ENCODE measurements around the gene MBD1. TPM values are rescaled to one million over a fixed set of nuclear protein-coding genes. Genes with fewer than 3 reads are reported as not detected.

MBD1 gene
- total and polyA plus RNA-seq, 2 of the 13 experiments (the other 11 are each of a cell fraction or from before 2014, with no cell fraction given), result 25.5 to 28.6 TPM

GRCh38 chr18:50266248-50266704 lies 15.0 kb downstream of the MBD1 start, which contains the start of gene CFAP53 (continued):
- TF ChIP-seq ZHX2 (IDR thresholded peaks at IDR 0.05; ENCODE audit: low read depth) (no peak), ZHX2 (CRISPR knock-in tag; IDR thresholded peaks at IDR 0.05; ENCODE audit: borderline replicate concordance) (no peak), ZNF460 (CRISPR knock-in tag; IDR thresholded peaks at IDR 0.05; ENCODE audit: borderline replicate concordance) (no peak), ZNF530 (CRISPR knock-in tag; IDR thresholded peaks at IDR 0.05; ENCODE audit: low read depth) (no peak), ZNF282 (IDR thresholded peaks at IDR 0.05; ENCODE audit: partially characterized antibody) (no peak), RBM22 (optimal IDR thresholded peaks at IDR 0.05; ENCODE audit: low read length) (peak; percentile 100), ZNF468 (CRISPR knock-in tag; IDR thresholded peaks at IDR 0.05) (no peak), NR2F1 (CRISPR knock-in tag; IDR thresholded peaks at IDR 0.05) (no peak), TEF (CRISPR knock-in tag; IDR thresholded peaks at IDR 0.05) (no peak), ERF (CRISPR knock-in tag; IDR thresholded peaks at IDR 0.05) (0 out of 2 replicates have a peak, but pooled peaks have one; percentile 34), KLF15 (CRISPR knock-in tag; IDR thresholded peaks at IDR 0.05; ENCODE audit: borderline replicate concordance) (no peak), HES4 (CRISPR knock-in tag; IDR thresholded peaks at IDR 0.05; ENCODE audit: borderline replicate concordance) (no peak), ZSCAN20 (CRISPR knock-in tag; IDR thresholded peaks at IDR 0.05; ENCODE audit: borderline replicate concordance) (no peak; the same call in 1 of the 2 replicates), ARID3A (IDR thresholded peaks at IDR 0.05; ENCODE audit: low read depth, low read length) (no peak), THAP7 (CRISPR knock-in tag; IDR thresholded peaks at IDR 0.05) (no peak), MBNL3 (CRISPR knock-in tag; conservative IDR thresholded peaks at IDR 0.05) (no peak), HBP1 (CRISPR knock-in tag; IDR thresholded peaks at IDR 0.05; ENCODE audit: low read depth) (no peak), JUND (CRISPR knock-in tag; IDR thresholded peaks at IDR 0.05) (no peak), ZNF614 (CRISPR knock-in tag; IDR thresholded peaks at IDR 0.05; ENCODE audit: borderline replicate concordance) (no peak), SETDB1 (CRISPR knock-in tag; IDR thresholded peaks at IDR 0.05; ENCODE audit: borderline replicate concordance) (no peak)

All from HepG2 (cell line).